K562 (cell line): ENCODE data around the gene RAB3GAP1. TPM values are rescaled to one million over a fixed set of nuclear protein-coding genes. Genes with fewer than 3 reads are reported as not detected.

Experiments
- ATAC-seq: fragments of 200-7000 bp; cut with Tn5 transposase; 3 replicates; pipeline ENCODE4 v1.9.1; 2020; ENCODE audit warnings: moderate library complexity
- BruUV-seq: library from RNA; stranded (reverse); fragments of 400-500 nt; replicated peaks from 2 replicates; lab custom pipeline; 2021; lab: Mats Ljungman, UMichigan
- CTCF ChIA-PET: fragments of 300-600 bp; formaldehyde crosslinking; extraction: SDS; loops from one replicate; lab custom pipeline; 2021; ENCODE audit warnings: low intra/inter-chr PET ratio; lab: Yijun Ruan, JAX
- POLR2A ChIA-PET: fragments of 300-600, 350-650 bp; sonication (Branson Sonifier 250); formaldehyde crosslinking; extraction: SDS; loops from one replicate; lab custom pipeline; 2021; ENCODE audit warnings: antibody characterized with exemption, inconsistent platforms; lab: Yijun Ruan, JAX
- DNase-seq, 4 experiments: peaks; one replicate each; pipeline versions ENCODE4 v3.0.0 to v3.0.0-alpha.2; 2011 to 2018; ENCODE audit warnings: low spot score in 3 of 4, mixed read lengths in 3 of 4; ENCODE audit errors: extremely low read depth in 1 of 4
- FAIRE-seq: peaks from 2 replicates; lab custom pipeline; 2011; peaks lifted over from hg19 to GRCh38; lab: Jason Lieb, UNC
- H2AFZ ChIP-seq: 2 replicates; pipeline ENCODE4 v1.6.0; 2011; ENCODE audit warnings: low read depth, low read length, control low read depth, inconsistent platforms
- H3K27ac ChIP-seq: fragments of 200-600 bp; 3 replicates; pipeline ENCODE4 v1.8.0; 2011; ENCODE audit warnings: low read depth, mild to moderate bottlenecking, control low read depth, inconsistent platforms, low read length, moderate library complexity, mixed read lengths; ENCODE audit errors: extremely low read depth
- H3K27me3 ChIP-seq, 2 experiments: fragments of 300-600 bp in 1 of 2; 2 replicates in 1 of 2; 3 replicates in 1 of 2; pipeline versions ENCODE4 v1.6.0 to v1.8.0; 2011; ENCODE audit warnings: inconsistent platforms in 2 of 2, low read length in 2 of 2, mild to moderate bottlenecking in 1 of 2, mixed read lengths in 1 of 2, moderate library complexity in 1 of 2; ENCODE audit not compliant: control insufficient read depth in 2 of 2, insufficient read depth in 2 of 2
- H3K36me3 ChIP-seq: fragments of 300-600 bp; 3 replicates; pipeline ENCODE4 v1.8.0; 2011; ENCODE audit warnings: mild to moderate bottlenecking, low read length, inconsistent platforms; ENCODE audit not compliant: control insufficient read depth, insufficient read depth
- H3K4me1 ChIP-seq, 2 experiments: fragments of 200-600 bp in 1 of 2; replicated peaks in 1 of 2; 2 replicates in 1 of 2; 3 replicates in 1 of 2; pipeline versions ENCODE4 v1.5.1 to v1.8.0; 2011; ENCODE audit warnings: inconsistent platforms in 2 of 2, low read length in 2 of 2, mild to moderate bottlenecking in 1 of 2, mixed read lengths in 1 of 2, moderate library complexity in 1 of 2; ENCODE audit not compliant: control insufficient read depth in 2 of 2, insufficient read depth in 2 of 2
- H3K4me2 ChIP-seq: 2 replicates; pipeline ENCODE4 v1.6.1; 2011; ENCODE audit warnings: low read length, control low read depth, inconsistent platforms, mixed read lengths; ENCODE audit not compliant: insufficient read depth
- H3K4me3 ChIP-seq: fragments of 200-600 bp; sonication (generic), shearing (Covaris generic); 2 replicates; pipeline ENCODE4 v1.5.1; 2016; ENCODE audit warnings: control low read depth, inconsistent platforms
- H3K79me2 ChIP-seq: fragments of 200-600 bp; 3 replicates; pipeline ENCODE4 v1.8.0; 2011; ENCODE audit warnings: low read length, inconsistent platforms; ENCODE audit not compliant: control insufficient read depth, insufficient read depth
- H3K9ac ChIP-seq, 2 experiments: 2 replicates each; pipeline versions ENCODE4 v1.6.0 to v1.6.1; 2011; ENCODE audit warnings: low read depth in 2 of 2, low read length in 2 of 2, control low read depth in 1 of 2, inconsistent platforms in 1 of 2, mild to moderate bottlenecking in 1 of 2, mixed read lengths in 1 of 2; ENCODE audit not compliant: insufficient read depth in 1 of 2
- H3K9me1 ChIP-seq: one replicate; pipeline ENCODE4 v1.6.0; 2011; ENCODE audit warnings: inconsistent platforms, mild to moderate bottlenecking, low read length, moderate library complexity; ENCODE audit not compliant: control insufficient read depth, insufficient read depth
- H3K9me3 ChIP-seq: replicated peaks from 2 replicates; pipeline ENCODE4 v1.5.1; 2011; ENCODE audit warnings: low read depth, low read length, inconsistent platforms; ENCODE audit not compliant: control insufficient read depth, insufficient read depth
- H4K20me1 ChIP-seq: replicated peaks from 2 replicates; pipeline ENCODE4 v1.6.1; 2011; ENCODE audit warnings: low read length, inconsistent platforms, mixed read lengths; ENCODE audit not compliant: control insufficient read depth, insufficient read depth
- CLOCK ChIP-seq: fragments of 250-450 bp; sonication (Bioruptor Pico); IDR thresholded peaks from 2 replicates; pipeline ENCODE4 v1.4.0; 2020; ENCODE audit warnings: mild to moderate bottlenecking, moderate library complexity, borderline replicate concordance
- E2F3 ChIP-seq: fragments of 250-450 bp; sonication (Bioruptor Pico); IDR thresholded peaks from 2 replicates; pipeline ENCODE4 v1.4.0; 2020; ENCODE audit warnings: mild to moderate bottlenecking
- E4F1 ChIP-seq: fragments of 250-450 bp; sonication (Bioruptor Pico); IDR thresholded peaks from 2 replicates; pipeline ENCODE4 v1.5.0; 2021; ENCODE audit warnings: mild to moderate bottlenecking, borderline replicate concordance
- HNRNPH1 ChIP-seq: fragments of 200-400 bp; formaldehyde crosslinking; optimal IDR thresholded peaks from 2 replicates; pipeline ENCODE3; 2017; ENCODE audit warnings: low read depth, mild to moderate bottlenecking, low read length, moderate library complexity
- HNRNPL ChIP-seq: fragments of 200-400 bp; formaldehyde crosslinking; IDR thresholded peaks from 2 replicates; pipeline ENCODE4 v1.6.1; 2017; ENCODE audit warnings: low read depth, mild to moderate bottlenecking, low read length
- HSF4 ChIP-seq: fragments of 250-450 bp; sonication (Bioruptor Pico); IDR thresholded peaks from 2 replicates; pipeline ENCODE4 v2.1.2; 2022; ENCODE audit warnings: mild to moderate bottlenecking, moderate library complexity, borderline replicate concordance
- ID3 ChIP-seq, 2 experiments: fragments of 250-450 bp in 1 of 2; fragments of 450-650 bp in 1 of 2; sonication (Bioruptor Pico) in 1 of 2; IDR thresholded peaks; 2 replicates each; pipeline versions ENCODE4 v1.6.1 to v1.8.0; 2016 to 2021; ENCODE audit warnings: mild to moderate bottlenecking in 2 of 2, moderate library complexity in 2 of 2, missing compliant biosample characterization in 1 of 2, missing genetic modification characterization in 1 of 2
- POLR2A ChIP-seq: fragments of 450-650 bp; conservative IDR thresholded peaks from 2 replicates; pipeline ENCODE4 v1.6.1; 2016
- POU5F1 ChIP-seq: fragments of 150-350 bp; IDR thresholded peaks from 2 replicates; pipeline ENCODE4 v1.6.1; 2014; ENCODE audit warnings: borderline replicate concordance, low read length, low read depth, mild to moderate bottlenecking; ENCODE audit not compliant: partially characterized antibody
- RHOXF2B ChIP-seq: fragments of 250-450 bp; sonication (Bioruptor Pico); conservative IDR thresholded peaks from 2 replicates; pipeline ENCODE4 v1.5.1; 2021
- TAF1 ChIP-seq: IDR thresholded peaks from 2 replicates; pipeline ENCODE4 v1.6.1; 2011; ENCODE audit warnings: mild to moderate bottlenecking, low read length, moderate library complexity; ENCODE audit not compliant: insufficient read depth, control insufficient read depth, severe bottlenecking; ENCODE audit errors: extremely low read depth
- ZC3H4 ChIP-seq: sonication (generic); formaldehyde crosslinking; IDR thresholded peaks from 2 replicates; pipeline ENCODE4 v1.9.0; 2021; ENCODE audit warnings: missing genetic modification reagents, borderline replicate concordance
- ZC3H8 ChIP-seq: fragments of 450-650 bp; IDR thresholded peaks from 2 replicates; pipeline ENCODE4 v1.6.1; 2017
- ZNF174 ChIP-seq: fragments of 250-450 bp; sonication (Bioruptor Pico); IDR thresholded peaks from 2 replicates; pipeline ENCODE4 v1.4.0; 2020; ENCODE audit warnings: mild to moderate bottlenecking
- ZNF639 ChIP-seq, 2 experiments: fragments of 200-800 bp in 1 of 2; sonication (Bioruptor generic) in 1 of 2; sonication (generic) in 1 of 2; formaldehyde crosslinking in 1 of 2; IDR thresholded peaks in 1 of 2; conservative IDR thresholded peaks in 1 of 2; 2 replicates each; pipeline versions ENCODE4 v1.5.0 to v1.6.1; 2016 to 2020; ENCODE audit warnings: missing compliant biosample characterization in 1 of 2, missing genetic modification characterization in 1 of 2, missing genetic modification reagents in 1 of 2
- WGBS: fragments of 100-300 bp; shearing (Covaris generic); methylation state at CpG from one replicate; pipeline ENCODE4 v1.1.6; 2016; ENCODE audit warnings: low coverage, mixed read lengths; ENCODE audit not compliant: insufficient coverage; ENCODE audit errors: missing lambda C conversion rate; 5-methylcytosine and 5-hydroxymethylcytosine counted together
- in situ Hi-C: fragments of 300-500 bp; cut with MboI; formaldehyde crosslinking; loops from 4 replicates; pipeline ENCODE4 v1.15.0; 2018; ENCODE audit warnings: inconsistent platforms, mixed read lengths
- intact Hi-C: fragments of 100-400 bp; cut with micrococcal nuclease; formaldehyde crosslinking; loops from 2 replicates; pipeline ENCODE4 v1.14.2; 2022
- polyA plus RNA-seq, 8 experiments: library from polyadenylated mRNA; depleted of rRNA in 4 of 8; stranded (reverse) in 5 of 8; unstranded in 3 of 8; fragments of >200 nt; fragmentation: Nextera tagmentation in 2 of 8; fragmentation: Illumina TruSeq in 1 of 8; extraction: Ambion mirVana in 2 of 8; extraction: Trizol in 1 of 8; gene quantifications; 2 replicates each; pipeline versions ENCODE4 v1.2.1 to v1.2.3, GENCODE V29; 2011 to 2014; ENCODE audit warnings: inconsistent platforms in 1 of 8, missing spikeins in 1 of 8
- total RNA-seq, 7 experiments: library from RNA; depleted of rRNA in 6 of 7; stranded (reverse); fragments of >200 nt in 6 of 7; fragmentation: Illumina TruSeq in 2 of 7; extraction: Trizol in 2 of 7; gene quantifications; 2 replicates each; pipeline versions ENCODE4 v1.2.1 to v1.2.3, GENCODE V29; 2011 to 2021; ENCODE audit warnings: low replicate concordance in 1 of 7

RAB3GAP1 gene
- total and polyA plus RNA-seq, 9 of the 15 experiments (the other 6 are each of a cell fraction or from before 2014, with no cell fraction given): 15.5 to 48.6 (median 33.0) TPM

- Histone ChIP-seq H3K9me1 (no peaks in the 10 kb centered on the region), H3K4me3 (no peak overlapping the region), H3K9ac (no peak overlapping the region), H3K9me3 (no peaks in the 10 kb centered on the region), H4K20me1 (no peaks in the 10 kb centered on the region), H3K36me3 (peaks cover 72% of the 10 kb centered on the region), H3K27ac (no peak overlapping the region), H3K27me3 (no peaks in the 10 kb centered on the region), H3K4me2 (no peak overlapping the region), H3K79me2 (no peaks in the 10 kb centered on the region), H3K4me1 (no peaks in the 10 kb centered on the region), H2AFZ (no peak overlapping the region)
- ATAC-seq (no peak), DNase-seq (no peak), FAIRE-seq (no peak)
- CTCF ChIA-PET: no interaction called here
- intact Hi-C loops: no loop called here
- no TSS peak for BruUV-seq
- 58% methylated on average over 1 of the region's 1 CpG for WGBS
- POLR2A ChIA-PET: interaction anchor here (1.2 kb wide), 1 partner anchor 15 kb away, joined by 3 read pairs; no protein-coding TSS in a partner anchor
- in situ Hi-C loops: no loop called here
- TF ChIP-seq ZNF174 (CRISPR knock-in tag) (no peak), HSF4 (CRISPR knock-in tag) (no peak), ZNF639 (CRISPR knock-in tag; conservative IDR thresholded peaks at IDR 0.05 in 1 of 2, IDR thresholded peaks at IDR 0.05 in 1 of 2) (no peak), ZC3H4 (no peak), TAF1 (no peak), POU5F1 (no peak), RHOXF2B (CRISPR knock-in tag) (no peak), ID3 (CRISPR knock-in tag; IDR thresholded peaks at IDR 0.05) (no peak), ID3 (tag; IDR thresholded peaks at IDR 0.05) (no peak), E4F1 (CRISPR knock-in tag) (no peak), HNRNPH1 (no peak), E2F3 (CRISPR knock-in tag) (no peak), HNRNPL (no peak), CLOCK (no peak), ZC3H8 (no peak), POLR2A (no peak)
Measured at GRCh38 chr2:135152361-135152760, 100.3 kb downstream of the RAB3GAP1 start.
